Midbrain (tissue), 1 donor: Measurements from ENCODE around the gene GFOD2.
"Not testable (repeated sequence)": the region's sequence is repeated elsewhere in the genome, so short reads cannot be mapped to it uniquely, and the experiment has no call there.

Experiments
- DNase-seq: peaks from one replicate; lab custom pipeline; 2025; lab: John Stamatoyannopoulos, UW

The GFOD2 gene

DNA sequence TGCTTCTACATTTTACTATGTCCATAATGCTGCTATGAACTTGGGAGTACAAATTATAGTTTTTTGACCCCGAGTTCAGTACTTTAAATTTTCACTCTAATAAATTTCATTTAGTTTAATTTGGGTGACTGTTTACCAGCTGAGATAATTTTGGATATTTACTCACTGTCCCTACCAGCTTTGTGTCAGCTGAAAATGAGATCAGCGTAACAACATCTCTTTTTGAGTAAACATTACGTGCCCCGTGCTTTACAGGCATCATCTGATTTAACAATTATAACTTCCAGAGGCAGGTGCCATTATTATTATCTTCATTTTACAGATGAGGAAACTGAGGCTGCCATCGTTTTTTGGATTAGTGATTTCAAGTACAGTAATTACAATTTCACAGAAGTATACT, 15.0 kb downstream of the GFOD2 start:
- DNase-seq: no peak

DNA sequence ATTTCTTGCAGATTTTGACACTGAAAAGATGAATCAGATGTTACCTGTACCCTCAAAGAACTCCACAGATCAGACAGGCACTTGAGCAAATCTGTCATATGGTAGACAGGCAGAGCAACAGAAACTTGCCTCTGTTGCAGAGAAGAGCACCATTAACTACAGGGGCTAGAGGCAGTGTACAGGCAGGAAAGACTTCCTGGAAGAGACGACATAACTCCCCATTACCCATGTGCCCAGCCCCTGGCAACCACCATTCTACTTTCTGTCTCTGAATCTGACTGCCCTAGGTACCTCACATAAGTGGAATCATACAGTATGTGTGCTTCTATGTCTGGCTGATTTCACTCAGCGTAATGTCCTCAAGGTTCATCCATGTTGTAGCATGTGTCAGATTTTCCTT, 15.5 kb downstream of the GFOD2 start:
- DNase-seq: no peak

DNA sequence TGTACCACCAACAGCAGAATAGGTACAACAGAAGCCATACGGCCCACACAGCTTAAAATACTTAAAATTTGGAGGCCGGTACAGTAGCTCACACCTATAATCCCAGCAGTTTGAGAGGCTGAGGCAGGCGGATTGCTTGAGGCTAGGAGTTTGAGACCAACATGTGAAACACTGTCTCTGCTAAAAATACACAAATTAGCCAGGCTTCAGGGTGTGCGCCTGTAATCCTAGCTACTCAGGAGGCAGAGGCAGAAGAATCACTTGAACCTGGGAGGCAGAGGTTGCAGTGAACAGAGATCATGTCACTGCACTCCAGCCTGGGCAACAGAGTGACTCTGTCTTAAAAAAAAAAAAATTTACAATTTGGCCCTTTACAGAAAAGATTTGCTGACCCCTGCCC, 17.0 kb downstream of the GFOD2 start:
- no peak for DNase-seq

DNA sequence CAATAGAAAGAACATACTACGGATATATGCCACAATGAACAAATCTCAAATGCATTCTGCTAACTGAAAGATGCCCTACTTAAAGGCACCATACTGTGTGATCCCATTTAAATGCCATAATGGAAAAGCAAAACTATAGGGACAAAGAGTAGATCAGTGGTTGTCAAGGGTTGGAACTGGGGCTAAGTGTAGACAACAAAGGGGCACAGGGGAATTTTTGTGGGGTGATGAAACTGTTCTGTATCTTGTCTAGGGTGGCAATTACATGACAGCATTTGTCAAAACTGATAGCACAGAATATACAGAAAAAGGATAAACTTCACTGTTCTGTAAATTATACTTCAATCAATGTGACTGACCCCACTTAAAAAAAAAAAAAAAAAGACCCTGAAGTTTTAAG, 17.7 kb downstream of the GFOD2 start:
- DNase-seq: no peak

DNA sequence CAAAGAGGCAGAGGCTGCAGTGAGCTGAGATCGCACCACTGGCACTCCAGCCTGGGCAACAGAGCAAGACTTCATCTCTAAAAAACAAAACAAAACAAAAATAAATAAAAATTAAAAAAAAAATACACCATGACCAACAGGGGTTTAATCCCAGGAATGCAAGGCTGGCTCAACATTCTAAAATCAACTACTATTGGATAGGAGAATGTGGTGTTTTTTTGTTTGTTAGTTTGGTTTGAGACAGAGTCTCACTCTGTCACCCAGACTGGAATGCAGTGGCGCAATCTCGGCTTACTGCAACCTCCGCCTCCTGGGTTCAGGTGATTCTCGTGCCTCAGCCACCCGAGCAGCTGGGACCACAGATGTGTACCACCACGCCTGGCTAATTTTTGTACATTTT, 19.9 kb downstream of the GFOD2 start:
- no peak for DNase-seq

DNA sequence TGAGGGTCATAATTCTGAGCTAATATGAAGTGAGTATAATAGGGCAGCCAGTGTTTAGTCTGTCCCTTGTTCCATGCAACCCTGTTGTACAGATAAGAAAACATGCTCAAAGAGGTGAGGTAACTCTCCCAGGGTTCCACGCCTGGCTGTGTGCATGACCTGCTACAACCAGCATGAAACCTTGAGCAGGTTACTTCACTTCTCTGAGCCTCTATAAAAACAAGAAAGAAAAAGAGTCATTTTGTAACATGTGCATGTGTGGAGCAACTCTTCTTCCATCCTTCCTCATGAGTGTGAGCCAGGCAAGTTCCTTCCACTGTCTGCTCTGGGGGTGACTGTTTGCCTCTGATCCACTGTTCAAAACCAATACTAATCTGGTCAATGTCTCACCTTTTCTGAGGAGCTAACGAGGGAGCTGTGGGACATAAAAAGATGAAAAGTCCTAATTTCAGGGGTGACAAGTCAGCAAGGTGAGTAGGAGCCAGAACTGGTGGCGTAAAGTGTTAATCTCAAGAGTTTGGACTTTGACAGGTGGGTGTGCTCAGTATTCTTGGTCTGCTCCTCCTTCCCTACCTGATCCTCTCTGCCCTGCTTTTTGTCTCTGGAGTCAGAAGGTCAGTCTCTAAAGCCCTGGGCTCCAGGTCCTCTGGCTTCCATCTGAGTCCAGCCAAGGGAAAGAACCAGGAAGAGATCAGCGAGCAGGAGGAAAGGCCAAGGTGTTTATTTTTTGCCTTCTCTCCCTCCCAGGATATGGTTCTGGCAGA, 21.5 kb downstream of the GFOD2 start:
- DNase-seq: no peak

DNA sequence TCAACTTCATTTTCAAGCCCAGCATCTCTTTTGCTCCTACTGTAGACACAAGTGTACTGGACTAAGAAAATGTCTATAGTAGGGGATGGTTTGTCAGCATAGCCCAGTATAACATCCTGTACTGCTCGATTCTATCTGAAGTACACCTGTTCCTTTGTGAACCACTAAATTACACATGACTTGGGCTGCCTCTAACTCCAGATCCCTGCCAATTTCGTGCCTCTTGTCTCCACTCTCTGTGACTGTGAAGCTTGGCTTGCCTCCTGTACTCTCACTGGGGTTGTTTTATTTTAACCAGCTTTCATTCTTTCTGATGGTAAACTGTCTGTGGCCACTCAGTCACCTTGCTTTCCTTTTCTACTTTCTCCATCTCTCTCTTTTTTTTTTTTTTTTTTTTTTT, 24.5 kb downstream of the GFOD2 start:
- DNase-seq: no peak

DNA sequence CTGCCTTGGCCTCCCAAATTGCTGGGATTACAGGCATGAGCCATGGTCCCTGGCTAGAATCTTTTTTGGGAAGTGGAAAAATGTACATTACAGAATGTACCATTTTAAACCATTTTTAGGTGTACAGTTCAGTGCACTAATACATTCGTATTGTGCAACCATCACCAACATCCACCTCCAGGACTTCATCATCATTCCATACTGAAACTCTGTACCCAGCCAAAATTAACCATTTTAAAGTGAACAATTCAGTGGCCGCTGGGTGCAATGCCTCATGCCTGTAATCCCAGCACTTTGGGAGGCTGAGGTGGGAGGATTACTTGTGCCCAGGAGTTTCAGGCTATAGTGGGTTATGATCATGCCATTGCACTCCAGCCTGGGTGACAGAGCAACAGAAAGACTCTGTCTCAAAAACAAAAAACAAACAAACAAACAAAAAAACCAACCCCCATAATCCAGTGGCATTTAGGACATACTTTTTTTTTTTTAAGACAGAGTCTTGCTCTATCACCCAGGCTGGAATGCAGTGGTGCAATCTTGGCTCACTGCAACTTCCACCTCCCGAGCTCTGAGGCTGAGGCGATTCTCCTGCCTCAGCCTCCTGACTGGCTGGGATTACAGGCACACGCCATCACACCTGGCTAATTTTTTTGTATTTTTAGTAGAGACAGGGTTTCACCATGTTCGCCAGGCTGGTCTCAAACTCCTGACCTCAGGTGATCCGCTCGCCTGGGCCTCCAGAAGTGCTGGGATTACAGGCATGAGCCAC, 25.4 kb downstream of the GFOD2 start:
- DNase-seq: not testable (repeated sequence)

DNA sequence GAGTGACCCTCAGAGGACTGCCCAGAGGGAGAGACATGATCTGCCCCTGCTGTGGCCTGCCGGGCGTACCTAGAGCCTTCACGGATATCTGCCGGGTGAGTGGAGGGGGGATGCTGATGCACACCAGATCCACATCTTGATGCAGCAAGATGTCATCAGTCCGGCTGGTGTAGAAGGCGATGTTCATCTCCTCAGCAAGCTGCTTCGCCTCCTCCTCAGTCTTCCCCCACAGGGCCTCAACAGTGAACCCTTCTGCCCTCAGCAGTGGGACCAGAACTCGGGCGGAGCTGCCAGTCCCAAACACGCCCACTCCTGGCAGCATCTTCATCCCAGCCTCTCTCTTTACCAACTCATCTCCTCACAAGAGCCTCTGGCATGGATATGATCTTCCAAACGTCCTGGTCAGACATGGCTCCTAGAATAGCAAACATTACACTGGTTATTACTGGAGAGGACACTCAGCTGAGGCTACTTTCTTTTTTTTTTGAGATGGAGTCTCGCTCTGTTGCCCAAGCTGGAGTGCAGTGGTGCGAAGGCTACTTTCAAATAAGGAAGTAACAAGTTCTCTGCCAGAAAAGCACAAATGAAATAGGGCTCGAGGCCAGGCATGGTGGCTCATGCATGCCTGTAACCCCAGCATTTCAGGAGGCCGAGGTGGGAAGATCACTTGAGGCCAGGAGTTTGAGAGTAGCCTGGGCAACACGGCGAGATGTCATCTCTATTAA, 33.6 kb downstream of the GFOD2 start:
- no peak for DNase-seq

DNA sequence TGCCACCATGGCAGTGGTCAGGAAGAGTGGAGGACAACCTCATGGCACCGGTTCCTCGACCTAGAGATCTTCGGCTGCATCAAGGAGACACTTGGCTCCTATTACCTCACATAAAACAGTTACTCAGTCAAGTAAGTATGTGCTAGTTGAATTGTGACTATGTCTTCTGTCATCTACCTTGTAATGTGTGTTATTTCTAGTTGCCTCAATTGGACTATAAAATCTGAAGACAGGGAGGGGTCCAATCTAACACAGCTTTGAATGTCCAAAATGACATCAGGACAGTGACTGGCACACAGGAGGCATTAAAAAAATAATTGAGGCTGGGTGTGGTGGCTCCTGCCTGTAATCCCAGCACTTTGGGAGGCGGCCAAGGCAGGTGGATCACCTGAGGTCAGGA, 35.3 kb downstream of the GFOD2 start:
- no peak for DNase-seq

DNA sequence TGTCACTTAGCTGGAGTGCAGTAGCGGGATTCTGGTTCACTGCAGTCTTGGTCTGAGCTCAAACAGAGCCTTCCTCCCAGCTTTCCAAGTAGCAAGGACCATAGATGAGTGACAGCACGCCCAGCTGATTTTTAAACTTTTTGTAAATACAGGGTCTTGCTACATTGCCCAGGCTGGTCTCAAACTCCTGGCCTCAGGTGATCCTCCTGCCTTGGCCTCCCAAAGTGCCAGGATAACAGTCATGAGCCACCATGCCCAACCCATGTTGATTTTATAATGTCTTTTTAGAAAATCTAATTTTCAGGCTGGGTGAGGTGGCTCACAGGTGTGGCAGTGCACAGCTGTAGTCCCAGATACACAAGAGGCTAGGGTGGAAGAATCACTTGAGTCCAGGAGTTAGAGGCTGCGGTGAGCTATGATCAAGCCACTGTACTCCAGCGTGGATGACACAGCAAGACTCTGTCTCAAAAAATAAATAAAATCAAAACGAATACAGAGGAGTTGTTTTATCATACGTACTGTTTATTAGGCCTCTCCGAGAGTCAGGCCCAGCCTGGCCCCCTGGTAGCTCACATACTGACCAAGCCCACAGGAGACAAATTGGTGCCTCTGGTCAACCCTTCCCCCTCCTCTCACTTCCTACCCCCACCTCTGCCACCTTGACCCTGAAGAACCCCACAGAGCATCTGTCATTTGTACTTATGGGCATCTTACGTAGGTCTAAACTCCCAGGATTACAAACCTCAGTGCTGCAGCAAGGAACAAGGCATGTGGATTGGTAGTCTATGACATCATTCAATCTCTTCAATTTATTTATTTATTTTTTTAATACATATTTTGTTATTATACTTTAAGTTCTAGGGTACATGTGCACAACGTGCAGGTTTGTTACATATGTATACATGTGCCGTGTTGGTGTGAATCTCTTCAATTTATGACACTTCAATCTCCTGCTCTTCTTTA, 38.9 kb downstream of the GFOD2 start:
- no peak for DNase-seq

DNA sequence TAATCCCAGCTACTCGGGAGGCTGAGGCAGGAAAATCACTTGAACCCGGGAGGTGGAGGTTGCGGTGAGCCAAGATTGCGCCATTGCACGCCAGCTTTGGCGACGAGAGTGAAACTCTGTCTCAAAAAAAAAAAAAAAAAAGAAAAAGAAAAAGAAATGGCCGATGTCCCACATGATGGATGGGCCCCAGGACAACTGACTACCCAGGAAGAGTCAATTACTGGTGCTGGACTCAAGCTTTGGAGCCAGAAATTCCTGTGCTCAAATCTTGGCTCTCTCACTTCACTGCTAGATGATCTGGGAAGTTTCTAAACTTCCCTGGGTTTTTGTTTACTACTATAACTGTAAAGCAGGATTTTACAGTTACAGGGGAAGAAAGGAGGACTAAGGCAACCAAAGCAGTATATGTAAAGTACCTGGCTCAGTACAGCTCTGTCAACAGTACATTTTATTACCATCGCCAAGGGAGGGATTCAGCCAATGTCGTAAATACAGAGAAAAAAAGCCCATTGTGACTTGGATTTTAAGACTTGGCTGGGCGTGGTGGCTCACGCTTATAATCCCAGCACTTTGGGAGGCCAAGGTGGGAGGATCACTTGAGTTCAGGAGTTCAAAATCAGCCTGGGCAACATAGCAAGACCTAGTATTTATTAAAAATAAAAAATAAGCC, 40.6 kb downstream of the GFOD2 start:
- no peak for DNase-seq

DNA sequence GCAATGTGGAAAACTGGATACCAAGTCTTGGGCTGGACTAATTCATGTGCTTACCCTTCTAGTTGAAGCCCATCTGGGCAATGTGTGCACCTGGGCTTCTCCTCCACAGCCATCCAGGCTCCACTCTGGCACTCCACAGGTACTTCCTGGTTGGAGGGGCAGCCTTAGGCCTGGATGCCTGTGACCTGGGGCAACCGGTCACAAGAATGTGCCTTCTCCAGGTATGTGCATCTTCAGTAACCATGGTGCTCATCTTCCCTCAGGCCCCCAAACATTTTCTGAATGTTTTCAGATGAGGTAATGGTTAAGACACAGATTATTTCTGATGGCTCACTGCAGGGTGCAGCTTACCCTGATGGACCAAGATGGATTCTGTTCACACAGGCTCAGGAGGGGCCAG, 41.4 kb downstream of the GFOD2 start:
- no peak for DNase-seq

DNA sequence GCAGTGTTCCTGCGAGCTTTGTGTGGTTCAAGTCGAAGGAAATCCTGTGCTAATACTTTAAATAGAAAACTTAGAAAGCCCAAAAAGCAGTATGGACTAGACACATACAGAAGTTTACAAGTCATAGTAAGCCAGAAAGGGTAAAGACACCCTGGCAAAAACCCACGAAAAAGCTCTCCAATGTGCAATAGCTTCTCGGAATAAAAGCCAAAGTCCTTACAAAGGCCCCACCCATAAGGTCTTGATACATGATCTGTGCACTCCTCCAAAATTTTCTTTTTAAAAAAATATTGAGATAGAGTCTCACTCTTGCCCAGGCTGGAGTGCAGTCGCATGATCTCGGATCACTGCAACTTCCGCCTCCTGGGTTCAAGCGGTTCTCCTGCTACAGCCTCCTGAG, 42.2 kb downstream of the GFOD2 start:
- no peak for DNase-seq

DNA sequence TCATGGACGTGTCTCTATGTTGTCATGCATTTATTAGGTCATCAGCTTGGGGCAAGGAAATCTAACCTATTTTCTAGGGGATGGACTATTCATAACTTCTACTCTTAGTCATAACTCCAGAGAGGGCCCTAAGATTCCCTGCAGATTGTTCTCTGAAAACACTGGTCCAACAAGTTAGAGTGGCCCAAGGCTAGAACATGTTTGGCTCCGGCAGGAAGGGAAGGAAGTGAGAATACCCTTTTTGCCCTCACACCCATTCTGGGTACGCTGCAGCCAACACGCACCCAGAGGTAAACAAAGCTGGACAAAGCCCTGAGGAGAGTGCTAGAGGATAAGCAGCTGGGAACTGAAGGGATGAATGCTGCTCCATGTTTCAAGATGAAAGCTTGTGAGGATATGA, 42.6 kb downstream of the GFOD2 start:
- no peak for DNase-seq

DNA sequence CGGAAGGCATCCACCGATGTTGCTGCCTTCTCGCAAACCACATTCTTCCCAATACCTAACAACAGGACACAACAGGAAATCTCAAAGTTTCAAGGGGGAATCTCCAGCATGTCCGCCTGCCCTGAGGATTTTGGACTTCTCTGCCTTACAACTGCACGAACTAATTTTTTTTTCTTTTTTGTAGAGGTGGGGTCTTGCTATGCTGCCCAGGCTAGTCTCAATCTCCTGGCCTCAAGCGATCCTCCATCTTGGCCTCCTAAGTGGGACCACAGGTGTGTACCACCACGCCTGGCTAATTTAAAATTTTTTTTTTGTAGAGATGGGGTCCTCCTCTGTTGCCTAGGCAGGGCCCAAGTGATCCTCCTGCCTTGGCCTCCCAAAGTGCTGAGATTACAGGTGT, 43.1 kb downstream of the GFOD2 start:
- no peak for DNase-seq

DNA sequence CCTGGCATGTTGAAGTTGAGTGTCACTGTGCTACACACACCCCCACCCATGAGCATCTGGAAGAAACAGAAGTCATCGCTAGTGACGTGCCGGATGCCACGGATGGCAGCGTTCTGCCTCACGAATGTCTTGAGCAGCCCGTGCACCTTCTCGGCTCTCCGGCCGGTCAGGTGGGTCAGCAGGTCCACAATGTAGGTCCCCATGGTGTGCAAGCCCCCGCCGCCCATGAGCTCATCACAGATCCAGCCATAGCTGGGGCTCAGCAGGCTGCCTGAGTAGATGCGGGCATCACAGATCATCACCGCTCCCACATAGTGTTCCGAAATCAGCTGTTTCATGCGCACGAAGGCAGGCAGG, 43.6 kb downstream of the GFOD2 start:
- DNase-seq: no peak

DNA sequence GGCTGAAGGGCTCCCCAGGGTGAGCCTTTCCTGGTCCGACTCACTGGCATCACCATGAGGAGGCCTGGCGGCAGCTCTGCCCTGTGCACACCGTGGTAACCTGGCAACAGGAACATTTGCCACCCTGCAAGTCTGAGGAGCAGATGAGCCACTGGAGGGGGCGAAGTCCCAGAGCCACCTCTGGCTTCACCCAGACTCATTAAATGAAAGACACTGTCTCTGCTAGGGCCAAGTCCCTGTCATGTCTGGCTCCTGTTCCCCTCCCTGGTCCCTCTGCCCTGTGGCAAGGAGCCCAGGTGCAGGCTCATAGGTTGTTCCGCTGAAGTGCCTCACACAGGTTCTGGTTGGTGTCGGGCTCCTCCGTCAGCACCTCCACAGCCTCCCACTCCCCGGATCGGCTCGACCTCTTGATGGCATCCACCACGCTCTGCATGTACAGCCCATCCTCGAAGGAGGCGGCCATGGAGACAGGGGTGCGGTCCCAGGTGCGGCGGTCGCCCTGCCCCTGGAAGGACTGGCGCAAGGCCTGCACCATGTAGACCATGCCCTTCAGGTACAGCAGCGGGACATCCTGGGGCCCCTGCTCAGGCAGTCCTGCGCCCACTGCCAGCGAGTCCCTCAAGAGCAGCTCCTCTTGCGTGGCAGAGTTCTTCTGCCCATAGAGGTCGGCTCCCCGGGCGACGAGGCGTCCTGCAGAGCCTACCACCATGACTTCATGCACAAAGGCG, 44.1 kb downstream of the GFOD2 start:
- DNase-seq: no peak

DNA sequence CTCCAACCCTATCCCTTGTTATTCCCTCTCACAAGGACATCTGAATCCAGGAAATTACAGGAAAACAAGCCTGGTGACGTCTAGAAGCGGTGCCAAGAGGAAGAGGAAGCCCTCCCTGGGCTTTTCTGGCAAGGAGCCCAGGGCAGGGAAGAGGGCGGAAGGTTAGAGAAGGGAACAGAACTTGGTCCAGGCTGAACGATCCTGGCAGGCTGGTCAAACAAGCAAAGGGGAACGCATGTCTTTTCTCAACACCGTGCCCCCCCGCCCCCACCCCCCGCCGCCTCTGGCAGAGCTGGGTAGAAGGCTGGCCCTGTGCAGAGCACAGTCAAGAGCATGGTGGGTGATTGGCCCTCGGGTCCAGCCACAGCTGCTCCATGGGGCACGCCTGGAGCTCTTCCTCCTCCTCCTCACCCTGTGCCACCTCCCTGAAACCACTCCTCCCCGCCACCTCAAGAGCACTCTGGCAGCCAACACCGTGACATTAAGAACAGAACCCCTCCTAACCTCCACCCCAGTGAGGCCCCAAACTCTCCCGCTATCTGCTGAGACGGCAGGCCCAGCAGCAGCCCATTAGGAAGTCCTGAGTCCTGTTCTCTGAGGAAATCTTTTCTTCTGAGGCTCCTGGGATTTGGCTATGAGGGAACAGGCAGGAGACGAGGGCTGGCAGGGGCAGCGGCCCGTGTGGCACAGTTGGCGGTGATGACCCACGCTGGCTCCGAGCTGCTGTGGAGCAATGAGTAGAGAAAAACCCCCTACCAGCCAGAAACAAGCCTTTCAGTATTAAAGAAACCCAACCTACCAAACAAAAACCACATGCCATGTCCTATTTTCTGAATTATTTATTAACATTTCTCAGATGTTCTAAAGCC, 45.2 kb downstream of the GFOD2 start:
- DNase-seq: peak; percentile 20
